HG03469 (cell line): ENCODE measurements around the gene PXMP2.

Source experiments
- ATAC-seq: cut with Tn5 transposase; IDR thresholded peaks from one replicate; pipeline ENCODE4 v1.9.1; 2021; ENCODE audit warnings: mild to moderate bottlenecking, moderate library complexity, moderate number of reproducible peaks; ENCODE audit not compliant: unreplicated experiment

Gene PXMP2

GRCh38 chr12:132720606-132721345, 33.4 kb downstream of the PXMP2 start:
- no peak for ATAC-seq

DNA sequence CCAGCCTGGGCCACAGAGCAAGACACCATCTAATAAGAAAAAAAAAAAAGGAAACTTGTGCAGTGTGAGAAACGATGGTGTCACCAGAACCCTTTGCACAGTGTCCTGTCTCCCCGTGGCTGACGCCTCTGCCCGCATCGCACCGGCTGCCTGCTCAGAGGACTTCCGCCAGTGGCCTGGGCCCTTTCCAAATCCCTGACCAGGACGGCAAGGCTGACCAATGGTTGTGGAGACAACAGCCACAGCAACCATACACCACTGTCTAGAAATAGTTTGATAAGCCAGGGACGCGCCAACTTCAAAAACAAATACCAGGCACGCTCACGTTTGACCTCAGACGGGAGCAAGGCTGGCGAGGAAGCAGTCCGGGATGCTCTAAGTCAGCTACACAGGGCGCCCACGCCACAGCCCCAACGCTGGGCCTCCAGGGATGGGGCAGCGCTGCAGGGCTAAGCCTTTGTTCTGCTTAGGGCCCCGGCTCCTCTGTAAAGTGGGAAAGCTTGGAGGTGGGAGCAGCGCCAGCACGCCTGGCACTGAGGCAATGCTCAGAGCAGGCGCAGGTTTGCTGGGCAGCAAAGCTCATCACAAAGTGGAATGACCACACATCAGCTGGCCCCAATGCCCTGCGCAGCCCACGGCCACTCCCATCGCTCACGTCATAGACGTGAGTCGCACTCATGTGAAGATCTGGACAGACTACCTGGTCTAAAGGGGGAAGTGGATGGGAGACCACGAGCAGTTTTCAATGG, 35.8 kb downstream of the PXMP2 start:
- ATAC-seq: no peak

DNA sequence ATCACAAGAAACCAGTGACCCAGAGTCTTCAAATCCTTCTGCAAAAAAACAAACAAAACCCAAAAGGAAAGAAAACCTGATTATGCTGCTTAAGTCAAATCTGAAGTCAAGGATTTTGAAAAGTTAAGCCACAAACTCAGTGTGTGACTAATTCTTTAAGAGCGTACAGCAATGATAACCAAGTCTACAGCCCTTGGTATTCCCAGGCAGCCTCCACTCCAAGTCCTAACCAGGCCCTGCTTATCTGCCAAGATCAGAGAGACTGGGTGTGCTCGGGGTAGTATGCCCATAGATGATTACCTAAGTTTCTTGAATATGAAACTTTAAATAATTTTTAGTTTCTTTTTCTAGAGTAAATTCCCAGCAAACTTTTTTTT, 36.4 kb downstream of the PXMP2 start:
- ATAC-seq: no peak

DNA sequence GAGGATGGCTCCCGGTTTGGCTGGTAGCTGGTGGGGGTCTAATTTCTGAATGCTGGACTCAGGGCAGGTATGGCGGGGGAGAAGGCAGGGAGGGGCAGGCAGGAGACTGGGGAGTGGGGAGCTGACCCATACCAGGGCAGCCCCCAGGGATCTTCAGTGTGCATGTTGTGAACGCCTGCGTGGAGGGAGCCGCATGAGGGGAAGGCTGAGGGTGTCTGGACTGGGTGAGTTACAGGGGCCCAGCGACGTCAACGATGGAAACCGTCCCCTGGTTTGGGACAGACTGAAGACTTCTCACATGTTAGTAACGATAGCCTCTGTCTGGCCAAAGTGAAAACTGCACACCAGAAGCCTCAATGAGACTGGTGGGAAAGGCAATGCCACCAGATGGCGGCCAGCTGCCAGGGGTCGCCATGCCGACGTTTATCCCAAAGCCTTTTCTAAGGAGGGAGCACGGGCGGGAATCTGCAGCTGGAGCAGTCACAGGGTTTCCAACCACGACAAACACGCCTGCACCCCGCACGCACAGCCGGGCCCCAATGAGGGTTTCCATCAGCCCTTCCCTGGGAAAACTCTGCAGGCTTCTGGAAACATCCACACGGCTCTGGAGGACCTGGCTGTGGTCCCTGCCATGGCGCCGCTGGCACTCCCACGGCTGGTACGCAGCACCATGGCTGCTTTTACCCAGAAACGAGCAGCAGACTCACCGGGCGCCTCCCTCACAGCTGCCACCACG, 37.3 kb downstream of the PXMP2 start:
- no peak for ATAC-seq

DNA sequence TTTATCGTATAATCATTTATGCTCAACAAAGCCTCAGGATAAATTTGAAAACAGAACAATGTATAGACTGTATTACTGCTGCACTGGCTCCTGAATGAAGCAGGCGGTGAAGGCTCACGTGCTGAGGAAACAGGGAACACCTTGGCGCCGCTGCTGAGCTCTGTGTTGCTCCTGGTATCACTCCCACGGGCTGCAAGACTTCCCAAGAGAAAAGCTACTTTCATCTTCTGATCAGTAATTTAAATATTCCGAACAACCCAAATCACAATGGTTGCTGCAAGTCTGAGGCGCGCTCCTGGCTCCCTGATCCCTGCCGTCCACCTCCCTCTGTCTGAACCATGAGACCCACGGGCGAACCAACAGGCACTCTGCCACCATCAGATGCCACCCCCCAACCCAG, 39.0 kb downstream of the PXMP2 start:
- no peak for ATAC-seq

- ATAC-seq: no peak
Measured at GRCh38 chr12:132727091-132727794, 39.9 kb downstream of the PXMP2 start.

GRCh38 chr12:132728502-132728901, 41.1 kb downstream of the PXMP2 start:
- ATAC-seq: no peak

DNA sequence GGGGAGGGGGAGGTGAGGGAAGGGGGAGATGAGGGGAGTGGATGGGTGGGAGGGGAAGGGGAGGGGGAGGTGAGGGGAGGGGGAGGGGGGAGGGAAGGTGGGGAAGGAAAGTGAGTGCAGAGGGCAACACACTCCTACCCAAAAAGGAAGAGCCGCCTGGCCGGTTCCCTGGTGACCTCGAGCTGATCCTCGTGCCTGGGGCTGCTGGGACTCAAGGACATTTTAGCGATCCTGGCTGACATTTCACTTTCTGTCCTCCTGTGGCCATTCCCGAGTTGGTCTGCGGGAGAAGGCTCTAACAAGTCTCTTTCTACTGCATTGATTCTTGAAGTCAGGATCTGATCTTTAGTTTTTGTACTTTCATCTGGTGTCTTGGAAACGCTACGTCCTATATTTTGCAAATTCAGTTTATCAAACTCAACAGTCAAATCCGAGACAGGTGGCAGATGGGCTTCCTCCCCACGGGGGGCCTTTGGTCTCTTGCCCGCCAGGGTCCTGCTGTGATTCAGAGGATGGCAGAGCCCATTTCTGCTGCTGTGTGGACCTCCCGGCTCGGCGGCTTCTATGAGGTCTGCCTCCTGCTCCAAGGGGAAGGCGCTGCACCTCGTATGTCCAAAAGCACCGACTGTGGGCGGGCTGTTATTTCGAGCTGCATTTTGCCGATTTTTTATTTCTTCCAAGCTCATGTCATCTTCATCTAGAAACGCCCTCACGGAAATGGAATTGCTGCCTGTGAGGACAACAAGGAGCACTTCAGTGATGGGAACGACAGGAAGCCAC, 42.3 kb downstream of the PXMP2 start:
- no peak for ATAC-seq

DNA sequence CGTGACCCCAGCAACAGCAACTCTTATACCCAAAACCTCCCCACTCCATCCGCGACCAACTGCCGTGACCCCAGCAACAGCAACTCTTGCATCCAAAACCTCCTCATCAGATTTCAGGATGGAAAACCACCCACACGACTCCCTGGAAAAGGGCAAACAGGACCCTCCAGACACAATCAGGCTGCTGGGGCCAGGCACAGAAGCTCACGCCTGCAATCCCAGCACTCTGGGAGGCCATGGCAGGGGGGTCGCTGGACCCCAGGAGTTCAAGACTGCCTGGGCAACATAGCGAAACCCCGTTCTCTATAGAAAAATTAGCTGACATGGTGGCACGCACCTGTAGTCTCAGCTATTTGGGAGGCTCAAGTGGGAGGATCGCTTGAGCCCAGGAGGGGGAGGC, 43.0 kb downstream of the PXMP2 start:
- no peak for ATAC-seq

- ATAC-seq: no peak
Measured at GRCh38 chr12:132731574-132731973, 44.2 kb downstream of the PXMP2 start.

DNA sequence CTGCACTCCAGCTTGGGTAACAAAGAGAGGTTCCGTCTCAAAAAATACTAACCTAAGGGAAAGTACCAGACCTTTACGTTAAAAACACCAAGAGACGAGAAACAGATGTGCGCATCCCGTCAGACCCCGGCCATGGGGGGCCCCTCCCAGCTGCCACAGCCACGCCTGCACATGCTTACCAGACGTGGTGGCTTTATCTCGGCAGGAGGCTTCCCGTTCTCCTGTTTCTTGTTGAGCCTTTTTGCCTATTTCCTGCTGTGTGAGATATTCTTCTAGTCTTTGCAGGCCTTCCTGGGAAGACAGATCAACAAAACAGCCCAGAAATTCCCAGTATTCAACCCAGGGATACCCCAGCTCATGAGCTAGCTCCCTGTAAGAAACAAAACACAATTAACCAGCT, 46.8 kb downstream of the PXMP2 start:
- no peak for ATAC-seq

DNA sequence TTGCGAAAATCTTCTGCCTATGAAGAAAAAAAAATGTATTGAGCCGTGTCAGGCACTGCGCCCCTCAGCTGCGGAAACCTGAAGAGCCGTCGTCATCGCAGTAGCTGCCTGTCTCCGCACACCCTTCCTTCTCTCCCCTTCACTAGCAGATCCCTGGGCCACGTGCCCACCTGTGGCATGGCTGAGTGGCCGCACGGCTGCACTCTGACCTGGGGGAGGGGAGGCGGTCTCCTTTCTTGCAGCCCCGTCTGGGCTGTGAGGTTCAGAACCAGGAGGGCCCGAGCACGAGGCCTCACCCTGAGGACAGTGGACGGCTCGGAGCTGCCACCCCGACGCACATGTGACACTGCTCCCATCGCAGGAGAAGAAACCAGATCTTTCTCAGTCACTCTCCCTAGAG, 48.1 kb downstream of the PXMP2 start:
- no peak for ATAC-seq

DNA sequence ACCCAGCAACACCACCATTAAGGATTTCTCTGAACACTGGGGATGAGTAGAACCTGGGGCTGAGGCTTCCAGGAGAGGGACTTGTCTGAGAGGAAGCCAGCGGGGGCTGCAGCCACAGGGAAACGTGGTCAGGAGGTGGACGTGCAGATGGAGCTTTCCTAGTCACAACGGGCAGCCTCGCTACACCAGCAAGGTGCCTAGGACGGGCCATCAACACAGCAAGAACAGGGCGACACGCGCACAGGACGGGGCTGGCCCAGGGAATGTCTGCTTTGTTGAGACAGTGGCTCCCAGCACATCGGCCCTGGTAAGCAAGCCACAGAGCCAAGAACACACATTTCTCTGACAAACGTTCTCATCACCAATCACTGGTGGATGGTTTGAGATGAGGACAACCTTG, 49.0 kb downstream of the PXMP2 start:
- ATAC-seq: no peak

- no peak for ATAC-seq
Measured at GRCh38 chr12:132736913-132737312, 49.5 kb downstream of the PXMP2 start.

- no peak for ATAC-seq
Measured at GRCh38 chr12:132739600-132740312, 52.4 kb downstream of the PXMP2 start.

- no peak for ATAC-seq
Measured at GRCh38 chr12:132740313-132740646, 52.9 kb downstream of the PXMP2 start.

GRCh38 chr12:132740652-132741051, 53.3 kb downstream of the PXMP2 start:
- no peak for ATAC-seq

DNA sequence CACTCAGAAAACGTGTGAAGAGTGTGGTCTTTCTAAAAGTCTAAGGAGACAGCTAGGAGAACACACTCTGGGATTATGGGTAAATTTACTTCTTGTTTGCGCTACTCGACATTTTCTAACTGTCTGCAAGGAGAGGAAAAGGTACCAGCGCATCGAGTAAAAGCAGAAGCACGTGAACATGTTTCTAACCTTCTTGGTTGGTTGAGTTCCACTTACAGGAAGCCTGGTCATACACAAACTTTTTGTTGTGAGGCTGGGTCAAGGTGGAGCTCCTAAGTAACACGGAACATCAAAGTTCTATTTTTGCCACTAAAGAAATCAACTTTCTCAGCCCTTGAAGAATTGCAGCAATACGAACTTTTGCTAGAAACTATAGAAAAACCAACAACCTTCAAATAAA, 54.2 kb downstream of the PXMP2 start:
- no peak for ATAC-seq

DNA sequence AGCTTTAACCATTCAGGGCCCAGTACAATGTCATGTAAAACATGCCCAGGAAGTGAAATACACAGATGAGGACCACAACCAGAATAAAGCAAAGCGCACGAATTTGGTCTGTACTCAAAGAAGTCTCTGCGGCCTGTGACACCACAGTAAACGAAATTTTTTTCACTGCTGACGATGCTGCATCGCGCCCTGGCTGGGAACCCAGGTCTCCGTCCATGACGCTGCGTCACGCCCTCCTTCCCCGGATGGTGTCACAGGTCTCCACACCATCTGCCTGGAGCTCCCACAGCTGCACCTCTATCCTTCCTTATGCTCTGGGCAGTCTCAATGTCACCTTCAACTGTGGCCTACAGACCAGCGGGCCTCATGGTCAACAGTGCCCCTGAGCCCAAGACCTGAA, 56.4 kb downstream of the PXMP2 start:
- no peak for ATAC-seq

DNA sequence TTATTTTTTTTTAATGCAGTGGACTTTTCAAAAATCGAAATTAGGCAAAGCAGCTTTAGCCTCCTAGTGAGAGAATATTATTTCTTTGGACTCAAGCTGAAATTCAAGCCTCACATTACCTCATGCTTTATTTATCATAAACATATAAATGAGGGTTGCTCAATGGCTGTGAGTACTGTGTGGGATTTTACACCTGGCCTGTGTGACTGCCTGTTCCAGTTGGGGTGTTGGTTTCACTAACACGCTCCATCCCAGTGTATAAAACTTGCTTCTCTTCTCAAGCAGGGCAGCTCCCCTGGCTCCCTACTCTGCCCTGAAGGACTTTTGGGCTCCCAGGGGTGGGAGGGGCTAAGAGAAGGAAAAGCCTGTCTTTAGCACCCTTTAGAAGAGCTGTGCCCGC, 59.2 kb downstream of the PXMP2 start:
- ATAC-seq: no peak
